NCI-H1436 treated with DMSO at 0.1 percent for 48 hours (cell line): Measurements from ENCODE around the gene TMEM269.

Source experiments
- DNase-seq: peaks from one replicate; lab custom pipeline; 2025; lab: John Stamatoyannopoulos, UW

The TMEM269 gene

GRCh38 chr1:42822800-42823392 lies 38.1 kb downstream of the TMEM269 start:
- no peak for DNase-seq

GRCh38 chr1:42824481-42825035 lies 39.8 kb downstream of the TMEM269 start:
- no peak for DNase-seq

- no peak for DNase-seq
Observed at GRCh38 chr1:42825036-42825851, 40.5 kb downstream of the TMEM269 start.

- DNase-seq: no peak
Observed at GRCh38 chr1:42830631-42831030, 45.8 kb downstream of the TMEM269 start.

- no peak for DNase-seq
Observed at GRCh38 chr1:42831273-42831672, 46.5 kb downstream of the TMEM269 start.

GRCh38 chr1:42832641-42833240 lies 48.0 kb downstream of the TMEM269 start:
- no peak for DNase-seq

- DNase-seq: no peak
Observed at GRCh38 chr1:42833981-42834380, 49.2 kb downstream of the TMEM269 start.

- no peak for DNase-seq
Observed at GRCh38 chr1:42834803-42835202, 50.0 kb downstream of the TMEM269 start.

- DNase-seq: no peak
Observed at GRCh38 chr1:42835422-42835821, 50.6 kb downstream of the TMEM269 start.

GRCh38 chr1:42837709-42838108 lies 52.9 kb downstream of the TMEM269 start:
- DNase-seq: no peak

GRCh38 chr1:42838482-42839190 lies 53.8 kb downstream of the TMEM269 start:
- DNase-seq: no peak

GRCh38 chr1:42841010-42841409 lies 56.2 kb downstream of the TMEM269 start:
- DNase-seq: no peak

- no peak for DNase-seq
Observed at GRCh38 chr1:42841440-42842147, 56.8 kb downstream of the TMEM269 start.

GRCh38 chr1:42844592-42845140 lies 59.9 kb downstream of the TMEM269 start:
- no peak for DNase-seq

- DNase-seq: no peak
Observed at GRCh38 chr1:42845193-42845592, 60.4 kb downstream of the TMEM269 start.

GRCh38 chr1:42845866-42846256 lies 61.1 kb downstream of the TMEM269 start:
- no peak for DNase-seq

GRCh38 chr1:42846257-42847110 lies 61.7 kb downstream of the TMEM269 start, which contains the start of gene ZNF691:
Gene ZNF691 (plus strand): TSS chr1:42846613. CDS start chr1:42849659, 3,046 bp downstream.
- DNase-seq: peak; percentile 91

GRCh38 chr1:42847111-42847595 lies 62.4 kb downstream of the TMEM269 start:
- DNase-seq: no peak

GRCh38 chr1:42847721-42848460 lies 63.1 kb downstream of the TMEM269 start:
- no peak for DNase-seq
